ENCODE data around the gene MACROH2A1. TPM values are rescaled to one million over a fixed set of nuclear protein-coding genes. Genes with fewer than 3 reads are reported as not detected.

MACROH2A1 gene
- total and polyA plus RNA-seq, 2 experiments from 2014 or later, result 64.9 to 81.6 TPM

- Mint-ChIP-seq H3K27ac (no peak overlapping the region), H3K4me1 (no peaks in the 10 kb centered on the region), H3K9me3 (no peaks in the 10 kb centered on the region), H3K27me3 (ENCODE audit: insufficient read depth, low read depth, poor library complexity) (no peaks in the 10 kb centered on the region), H3K36me3 (ENCODE audit: low read depth) (no peaks in the 10 kb centered on the region), H3K4me3 (no peak overlapping the region)
- ATAC-seq (no peak), DNase-seq (ENCODE audit: low spot score) (no peak)
- no peak overlapping the region for H3K4me3 ChIP-seq
- no peaks in the 10 kb centered on the region for H4K20me1 ChIP-seq (replicated peaks; ENCODE audit: insufficient read depth)
- no peaks in the 10 kb centered on the region for H3F3A ChIP-seq (replicated peaks; ENCODE audit: low read depth)
- TF ChIP-seq EZH2 (IDR thresholded peaks at IDR 0.05; ENCODE audit: low read depth, unreplicated experiment) (no peak), CTCF (conservative IDR thresholded peaks at IDR 0.05; ENCODE audit: low read depth in 2 of 2) (no peak), EZH2phosphoT487 (IDR thresholded peaks at IDR 0.05; ENCODE audit: unreplicated experiment) (no peak), JUNB (IDR thresholded peaks at IDR 0.05; ENCODE audit: unreplicated experiment) (no peak), ETS1 (IDR thresholded peaks at IDR 0.05) (no peak), ZNF462 (CRISPR knock-in tag; IDR thresholded peaks at IDR 0.05) (no peak), ZNF114 (CRISPR knock-in tag; IDR thresholded peaks at IDR 0.05) (no peak), CREB1 (CRISPR knock-in tag; IDR thresholded peaks at IDR 0.05; ENCODE audit: low read depth) (no peak), ZNF331 (CRISPR knock-in tag; IDR thresholded peaks at IDR 0.05; ENCODE audit: low read depth) (no peak), NANOG (IDR thresholded peaks at IDR 0.05; ENCODE audit: borderline replicate concordance) (no peak), STAT1 (IDR thresholded peaks at IDR 0.05; ENCODE audit: unreplicated experiment) (no peak), POLR2AphosphoS5 (IDR thresholded peaks at IDR 0.05; ENCODE audit: low read depth) (no peak), REST (IDR thresholded peaks at IDR 0.05; ENCODE audit: unreplicated experiment) (no peak)
- H3K79me2 ChIP-seq (replicated peaks; ENCODE audit: insufficient read depth), result no peaks in the 10 kb centered on the region
- no peak overlapping the region for H3K4me2 ChIP-seq
- no peak overlapping the region for H3K27ac ChIP-seq (ENCODE audit: low read depth)
- H3K27me3 ChIP-seq (ENCODE audit: insufficient read depth), result no peaks in the 10 kb centered on the region
- no peaks in the 10 kb centered on the region for H3K4me1 ChIP-seq (ENCODE audit: insufficient read depth)
- no peak overlapping the region for H2AFZ ChIP-seq
- no peaks in the 10 kb centered on the region for H3K9me2 ChIP-seq (ENCODE audit: insufficient read depth)
- H3K36me3 ChIP-seq (ENCODE audit: insufficient read depth), result no peaks in the 10 kb centered on the region
These were observed 103.2 kb downstream of the MACROH2A1 start for GRCh38 chr5:135295852-135296251.

Measured in GM23338 (cell line).